Measurements from ENCODE around the gene PDCD11.

The PDCD11 gene

GRCh38 chr10:103441206-103441605 is 44.8 kb downstream of the PDCD11 start (continued):
- TF ChIP-seq AEBP2 (tag by site-specific recombination; IDR thresholded peaks at IDR 0.05; ENCODE audit: borderline replicate concordance) (no peak), HOXD13 (CRISPR knock-in tag; IDR thresholded peaks at IDR 0.05; ENCODE audit: borderline replicate concordance) (no peak), ZBTB48 (tag by site-specific recombination; IDR thresholded peaks at IDR 0.05) (no peak), YY1 (tag by site-specific recombination; IDR thresholded peaks at IDR 0.05) (no peak), ZNF354C (tag by site-specific recombination; IDR thresholded peaks at IDR 0.05; ENCODE audit: borderline replicate concordance, low read depth) (no peak)

GRCh38 chr10:103441611-103442010 is 45.2 kb downstream of the PDCD11 start:
- Histone ChIP-seq H3K27ac (ENCODE audit: extremely low read depth, low read depth, low read length) (no peak overlapping the region), H3K4me1 (ENCODE audit: control insufficient read depth, insufficient read depth, low read length) (no peaks in the 10 kb centered on the region), H3K36me3 (ENCODE audit: control insufficient read depth in 2 of 2, insufficient read depth in 1 of 2, low read length in 2 of 2) (peaks cover 31 to 94% of the 10 kb centered on the region in 2 experiments; a peak in 2 of 3 replicates), H3K9me3 (ENCODE audit: control insufficient read depth, insufficient read depth, low read depth, low read length) (no peaks in the 10 kb centered on the region), H3K4me3 (ENCODE audit: low read depth, low read length) (no peak overlapping the region)
- CTCF ChIA-PET = interaction anchor here (1.0 kb wide), 1 partner anchor 25 kb away, joined by 4 read pairs; no protein-coding TSS in a partner anchor
- POLR2A ChIA-PET = no interaction called here
- TF ChIP-seq ZNF645 (tag by site-specific recombination; IDR thresholded peaks at IDR 0.05) = no peak
- no peak for TF ChIP-seq CTCF (tag by site-specific recombination; IDR thresholded peaks at IDR 0.05)
- TF ChIP-seq ZNF837 (tag by site-specific recombination; IDR thresholded peaks at IDR 0.05) = no peak
- no peak for TF ChIP-seq SP7 (tag by site-specific recombination; IDR thresholded peaks at IDR 0.05)
- no peak for TF ChIP-seq ZNF610 (tag by site-specific recombination; IDR thresholded peaks at IDR 0.05; ENCODE audit: borderline replicate concordance)

GRCh38 chr10:103442031-103442461 is 45.6 kb downstream of the PDCD11 start:
- H3K36me3 ChIP-seq (ENCODE audit: control insufficient read depth in 2 of 2, insufficient read depth in 1 of 2, low read length in 2 of 2) = peaks cover 29 to 94% of the 10 kb centered on the region in 2 experiments; a peak in 2 of 3 replicates
- H3K4me3 ChIP-seq (ENCODE audit: low read depth, low read length) = no peak overlapping the region
- CTCF ChIA-PET = interaction anchor here (1.0 kb wide), 1 partner anchor 26 kb away, joined by 4 read pairs; no protein-coding TSS in a partner anchor
- peak; percentile 43 for TF ChIP-seq GLIS1 (tag by site-specific recombination; IDR thresholded peaks at IDR 0.05)
- TF ChIP-seq ZFP69B (tag by site-specific recombination; IDR thresholded peaks at IDR 0.05) = no peak
- TF ChIP-seq YY1 (tag by site-specific recombination; IDR thresholded peaks at IDR 0.05) = no peak
- no peak for TF ChIP-seq OVOL3 (tag by site-specific recombination; IDR thresholded peaks at IDR 0.05)
- POLR2A ChIA-PET = no interaction called here
- no peaks in the 10 kb centered on the region for H3K9me3 ChIP-seq (ENCODE audit: control insufficient read depth, insufficient read depth, low read depth, low read length)
- H3K4me1 ChIP-seq (ENCODE audit: control insufficient read depth, insufficient read depth, low read length) = no peaks in the 10 kb centered on the region
- H3K27ac ChIP-seq (ENCODE audit: extremely low read depth, low read depth, low read length) = no peak overlapping the region

GRCh38 chr10:103443475-103444185 is 47.2 kb downstream of the PDCD11 start:
- Histone ChIP-seq H3K4me1 (ENCODE audit: control insufficient read depth, insufficient read depth, low read length) (no peaks in the 10 kb centered on the region), H3K36me3 (ENCODE audit: control insufficient read depth in 2 of 2, insufficient read depth in 1 of 2, low read length in 2 of 2) (peaks cover 22 to 90% of the 10 kb centered on the region in 2 experiments; a peak in 2 of 3 replicates), H3K4me3 (ENCODE audit: low read depth, low read length) (no peak overlapping the region), H3K9me3 (ENCODE audit: control insufficient read depth, insufficient read depth, low read depth, low read length) (no peaks in the 10 kb centered on the region), H3K27ac (ENCODE audit: extremely low read depth, low read depth, low read length) (no peak overlapping the region)
- POLR2A ChIA-PET = interaction anchor here (0.6 kb wide), 2 partner anchors 20 to 207 kb away, joined by 3 to 4 read pairs; no protein-coding TSS in a partner anchor
- no peak for TF ChIP-seq ZNF211 (tag by site-specific recombination; IDR thresholded peaks at IDR 0.05; ENCODE audit: low read depth)
- no peak for TF ChIP-seq ZSCAN4 (tag by site-specific recombination; IDR thresholded peaks at IDR 0.05)
- CTCF ChIA-PET = interaction anchor here (1.1 kb wide), 1 partner anchor 42 kb away, joined by 4 read pairs; no protein-coding TSS in a partner anchor
